ENCODE data around the gene CRYAB. TPM values are rescaled to one million over a fixed set of nuclear protein-coding genes. Genes with fewer than 3 reads are reported as not detected.

The CRYAB gene, protein sequence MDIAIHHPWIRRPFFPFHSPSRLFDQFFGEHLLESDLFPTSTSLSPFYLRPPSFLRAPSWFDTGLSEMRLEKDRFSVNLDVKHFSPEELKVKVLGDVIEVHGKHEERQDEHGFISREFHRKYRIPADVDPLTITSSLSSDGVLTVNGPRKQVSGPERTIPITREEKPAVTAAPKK
- 1.1 and 3.1 TPM in 2 replicates for polyA plus RNA-seq (2011; rRNA removed)
- 1.5 and 2.8 TPM in 2 replicates for polyA plus RNA-seq (2012; cell fraction: cytosol; rRNA removed)
- polyA plus RNA-seq (2012; cell fraction: nucleus; rRNA removed): 1.1 and 3.1 TPM in 2 replicates
- polyA plus RNA-seq (2017; fragmentation: RNase III; extraction: RNeasy Plus Mini Kit Qiagen cat#74134 plus additional on column Dnase treatment): 4.1 to 25.3 TPM (median 4.8 TPM) in 3 replicates
- polyA minus RNA-seq (2011; rRNA and poly(A)+ RNA removed): 0.58 and 1.3 TPM in 2 replicates

- peak within 1 kb of the TSS; percentile 55 for H3K4me2 ChIP-seq
- peak; percentile 57 to 78 for ATAC-seq
- peak within 1 kb of the TSS; percentile 49 to 61; a peak in 5 of 6 replicates for H3K27ac ChIP-seq
- H3K9me3 ChIP-seq: no peaks in the 10 kb centered on the region
- FAIRE-seq: no peak
- POLR2A ChIA-PET: interaction anchor here (1.1 kb wide), 1 partner anchor 14 kb away, joined by 5 read pairs; no protein-coding TSS in a partner anchor
- H3K4me3 ChIP-seq: no peak within 1 kb of the TSS
- DNase-seq (ENCODE audit: low read depth in 1 of 2, low spot score in 1 of 2): peak in 1 of 2 experiments; percentile 49
- 64% methylated on average over 13 of the region's 17 CpGs for WGBS (ENCODE audit: missing lambda C conversion rate)
- H3K4me1 ChIP-seq: peaks cover 16% of the 10 kb centered on the region
- TF ChIP-seq EP300 (IDR thresholded peaks at IDR 0.05) (no peak), GATA3 (IDR thresholded peaks at IDR 0.05; ENCODE audit: borderline replicate concordance) (no peak), KDM5A (IDR thresholded peaks at IDR 0.05) (no peak), MYC (IDR thresholded peaks at IDR 0.05; ENCODE audit: borderline replicate concordance, low read length) (no peak), HEYL (CRISPR knock-in tag; IDR thresholded peaks at IDR 0.05) (no peak), EHMT2 (IDR thresholded peaks at IDR 0.05; ENCODE audit: low read depth) (no peak), POLR2A (IDR thresholded peaks at IDR 0.05; ENCODE audit: low read length) (no peak), ELK1 (IDR thresholded peaks at IDR 0.05; ENCODE audit: low read depth, low read length) (no peak), ESRRA (IDR thresholded peaks at IDR 0.05; ENCODE audit: borderline replicate concordance, low read length) (no peak), HDAC2 (IDR thresholded peaks at IDR 0.05) (no peak), FOSL2 (IDR thresholded peaks at IDR 0.05) (no peak), FOSL2 (CRISPR knock-in tag; IDR thresholded peaks at IDR 0.05) (no peak)
- CTCF ChIA-PET: no interaction called here
Observed at GRCh38 chr11:111911563-111912401, at the start of gene CRYAB. Gene CRYAB, minus strand, starts transcription at chr11:111911770. Its CDS starts 46 bp downstream, at chr11:111911724.

GRCh38 chr11:111960916-111961315 lies 49.3 kb upstream of the CRYAB start:
- Histone ChIP-seq H3K9me3 (no peaks in the 10 kb centered on the region), H3K4me3 (no peak overlapping the region), H3K4me1 (peaks cover 11% of the 10 kb centered on the region; the same call in 2 of the 3 replicates), H3K4me2 (no peak overlapping the region), H3K27ac (no peak overlapping the region)
- ChIA-PET POLR2A (interaction anchor here (1.0 kb wide), 1 partner anchor 34 kb away, joined by 3 read pairs; no protein-coding TSS in a partner anchor), CTCF (interaction anchor here (1.3 to 5.4 kb wide), 5 partner anchors 10 to 29 kb away, joined by 3 to 19 read pairs (median 4); partner anchors contain the start of gene DIXDC1)
- WGBS (ENCODE audit: missing lambda C conversion rate): 83% methylated on average over 5 of the region's 5 CpGs
- FAIRE-seq: no peak
- peak in 1 of 2 experiments; percentile 80; a peak in 4 of 6 replicates for ATAC-seq
- TF ChIP-seq RNF2 (IDR thresholded peaks at IDR 0.05; ENCODE audit: borderline replicate concordance, low read depth) (no peak), HOXB5 (CRISPR knock-in tag; IDR thresholded peaks at IDR 0.05) (no peak), ELK1 (IDR thresholded peaks at IDR 0.05; ENCODE audit: low read depth, low read length) (no peak), POLR2AphosphoS2 (conservative IDR thresholded peaks at IDR 0.05; ENCODE audit: low read length) (no peak), HEYL (CRISPR knock-in tag; IDR thresholded peaks at IDR 0.05) (no peak), RARB (CRISPR knock-in tag; IDR thresholded peaks at IDR 0.05) (no peak)
- peak in 1 of 2 experiments; percentile 18 for DNase-seq (ENCODE audit: low read depth in 1 of 2, low spot score in 1 of 2)

DNA sequence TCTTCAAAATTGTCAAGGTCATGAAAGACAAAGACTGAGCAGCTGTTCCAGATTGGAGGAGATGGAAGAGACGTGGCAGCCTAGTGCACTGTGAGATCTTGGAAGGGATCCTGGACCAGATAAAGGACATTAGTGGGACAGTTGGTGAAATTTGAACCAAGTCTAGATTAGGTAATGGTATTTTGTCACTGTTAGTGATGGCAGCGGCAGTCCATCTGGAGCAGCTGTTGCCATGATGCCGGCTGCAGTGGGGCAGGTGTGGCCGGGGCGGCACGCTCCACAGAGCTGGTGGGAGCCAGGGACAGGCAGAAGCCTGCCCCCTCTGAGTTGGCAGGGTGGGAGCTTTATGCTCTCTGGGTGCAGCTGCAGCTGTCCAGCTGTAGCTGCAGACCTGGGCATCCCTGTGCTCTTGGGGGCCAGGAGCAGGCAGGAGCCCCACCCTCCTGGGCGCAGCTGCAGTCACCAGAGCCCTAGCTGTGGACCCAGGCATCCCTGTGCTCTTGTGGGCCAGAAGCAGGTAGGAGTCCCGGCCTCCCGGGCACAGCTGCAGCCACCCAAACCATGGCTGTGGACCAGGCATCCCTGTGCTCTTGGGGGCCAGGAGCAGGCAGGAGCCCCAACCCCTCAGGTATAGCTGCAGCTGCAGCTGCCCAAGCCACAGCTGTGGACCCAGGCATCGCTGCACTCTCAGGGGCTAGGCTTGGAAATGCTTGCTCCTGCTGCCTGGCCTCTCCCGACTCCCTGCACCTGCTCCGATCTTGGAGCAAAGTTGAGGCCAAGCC lies 46.3 kb upstream of the CRYAB start:
- WGBS (ENCODE audit: missing lambda C conversion rate): 96% methylated on average over 9 of the region's 12 CpGs
- no peak overlapping the region for H3K27ac ChIP-seq
- no peak overlapping the region for H3K4me3 ChIP-seq
- FAIRE-seq (no peak), DNase-seq (ENCODE audit: low read depth in 1 of 2, low spot score in 1 of 2) (no peak), ATAC-seq (no peak)
- H3K4me1 ChIP-seq: peaks cover 11% of the 10 kb centered on the region; the same call in 2 of the 3 replicates
- POLR2A ChIA-PET: no interaction called here
- H3K9me3 ChIP-seq: no peaks in the 10 kb centered on the region
- CTCF ChIA-PET: interaction anchor here (0.9 to 5.4 kb wide), 5 partner anchors 11 to 26 kb away, joined by 3 to 19 read pairs (median 4); no protein-coding TSS in a partner anchor
- no peak overlapping the region for H3K4me2 ChIP-seq
- TF ChIP-seq CBX2 (IDR thresholded peaks at IDR 0.05; ENCODE audit: borderline replicate concordance, low read depth) (no peak), RAD21 (conservative IDR thresholded peaks at IDR 0.05 in 1 of 2, IDR thresholded peaks at IDR 0.05 in 1 of 2) (no peak), CTCF (IDR thresholded peaks at IDR 0.05) (no peak), NR3C1 (IDR thresholded peaks at IDR 0.05) (no peak), POLR2AphosphoS2 (conservative IDR thresholded peaks at IDR 0.05; ENCODE audit: low read length) (no peak), ZFP36 (IDR thresholded peaks at IDR 0.05; ENCODE audit: borderline replicate concordance, partially characterized antibody) (no peak), HDAC2 (IDR thresholded peaks at IDR 0.05) (no peak), JUNB (IDR thresholded peaks at IDR 0.05) (no peak), HOXB13 (CRISPR knock-in tag; IDR thresholded peaks at IDR 0.05; ENCODE audit: low read depth) (no peak), RCOR1 (IDR thresholded peaks at IDR 0.05; ENCODE audit: low read depth, low read length) (no peak)
- TF ChIP-seq, protein P1, sequence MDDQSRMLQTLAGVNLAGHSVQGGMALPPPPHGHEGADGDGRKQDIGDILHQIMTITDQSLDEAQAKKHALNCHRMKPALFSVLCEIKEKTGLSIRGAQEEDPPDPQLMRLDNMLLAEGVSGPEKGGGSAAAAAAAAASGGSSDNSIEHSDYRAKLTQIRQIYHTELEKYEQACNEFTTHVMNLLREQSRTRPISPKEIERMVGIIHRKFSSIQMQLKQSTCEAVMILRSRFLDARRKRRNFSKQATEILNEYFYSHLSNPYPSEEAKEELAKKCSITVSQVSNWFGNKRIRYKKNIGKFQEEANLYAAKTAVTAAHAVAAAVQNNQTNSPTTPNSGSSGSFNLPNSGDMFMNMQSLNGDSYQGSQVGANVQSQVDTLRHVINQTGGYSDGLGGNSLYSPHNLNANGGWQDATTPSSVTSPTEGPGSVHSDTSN (IDR thresholded peaks at IDR 0.05): no peak

Data from A549 (cell line).